ENCODE results near the gene CACNA1D.

CACNA1D gene

GRCh38 chr3:53763353-53763752 lies 268.9 kb downstream of the CACNA1D start:
- DNase-seq, result no peak

- DNase-seq, result no peak
Measured at GRCh38 chr3:53764026-53764775, 269.8 kb downstream of the CACNA1D start.

- no peak for DNase-seq
Measured at GRCh38 chr3:53765753-53766152, 271.3 kb downstream of the CACNA1D start.

- no peak for DNase-seq
Measured at GRCh38 chr3:53766706-53767105, 272.3 kb downstream of the CACNA1D start.

- no peak for DNase-seq
Measured at GRCh38 chr3:53768478-53769459, 274.4 kb downstream of the CACNA1D start.

GRCh38 chr3:53772562-53772961 lies 278.2 kb downstream of the CACNA1D start:
- no peak for DNase-seq

- DNase-seq, result peak; percentile 86
Measured at GRCh38 chr3:53773021-53773436, 278.6 kb downstream of the CACNA1D start.

- DNase-seq, result peak; percentile 87
Measured at GRCh38 chr3:53773611-53774368, 279.4 kb downstream of the CACNA1D start.

GRCh38 chr3:53774414-53774813 lies 280.0 kb downstream of the CACNA1D start:
- DNase-seq, result no peak

GRCh38 chr3:53775018-53775417 lies 280.6 kb downstream of the CACNA1D start:
- DNase-seq, result no peak

GRCh38 chr3:53775834-53776251 lies 281.4 kb downstream of the CACNA1D start:
- DNase-seq, result peak; percentile 33

GRCh38 chr3:53776494-53777101 lies 282.2 kb downstream of the CACNA1D start:
- peak; percentile 37 for DNase-seq

GRCh38 chr3:53777468-53777867 lies 283.1 kb downstream of the CACNA1D start:
- no peak for DNase-seq

- no peak for DNase-seq
Measured at GRCh38 chr3:53778153-53778552, 283.7 kb downstream of the CACNA1D start.

GRCh38 chr3:53780171-53780570 lies 285.8 kb downstream of the CACNA1D start:
- DNase-seq, result no peak

GRCh38 chr3:53780806-53781205 lies 286.4 kb downstream of the CACNA1D start:
- DNase-seq, result no peak

GRCh38 chr3:53787016-53787415 lies 292.6 kb downstream of the CACNA1D start:
- no peak for DNase-seq

- DNase-seq, result no peak
Measured at GRCh38 chr3:53788038-53788437, 293.6 kb downstream of the CACNA1D start.

- no peak for DNase-seq
Measured at GRCh38 chr3:53789459-53789858, 295.0 kb downstream of the CACNA1D start.

GRCh38 chr3:53790470-53790869 lies 296.1 kb downstream of the CACNA1D start:
- no peak for DNase-seq

- DNase-seq, result no peak
Measured at GRCh38 chr3:53791317-53791716, 296.9 kb downstream of the CACNA1D start.

GRCh38 chr3:53792866-53793265 lies 298.5 kb downstream of the CACNA1D start:
- DNase-seq, result no peak

Data from fibroblast of skin of scalp (primary cell).